ENCODE data around the gene ZFYVE26.

The ZFYVE26 gene

DNA sequence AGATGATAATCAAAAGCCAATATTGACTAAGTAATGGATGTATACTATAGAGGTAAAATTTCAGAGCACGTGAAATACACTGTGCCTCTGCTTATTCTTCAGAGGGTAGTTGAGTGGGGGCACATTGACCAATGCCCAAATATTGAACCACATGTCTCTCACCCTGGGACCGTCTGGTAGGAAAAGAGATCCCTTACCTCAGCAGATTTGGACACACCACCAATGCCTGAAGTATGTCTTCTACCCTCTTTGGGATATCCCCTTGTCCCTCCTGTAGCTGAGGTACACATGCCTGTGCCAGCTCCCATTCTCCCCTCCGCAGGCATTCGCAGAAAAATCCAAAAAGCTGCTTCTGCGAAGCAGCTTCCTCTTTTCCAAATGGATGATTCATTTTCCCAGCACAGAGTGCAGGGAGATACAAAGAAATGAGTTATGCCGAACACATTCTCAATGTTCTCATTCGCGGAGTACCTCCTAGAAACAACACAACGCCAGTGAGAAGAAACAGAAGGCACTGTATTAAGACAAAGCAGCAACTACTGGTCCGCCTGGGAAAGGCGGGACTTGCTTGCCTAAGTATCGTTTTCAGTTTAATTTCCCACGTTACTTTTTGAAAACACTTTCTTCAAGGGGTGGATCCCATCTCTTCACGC, 691 bp downstream of the ZFYVE26 start:
- ATAC-seq (no peak), DNase-seq (no peak)

- DNase-seq (no peak), ATAC-seq (no peak)
Observed at GRCh38 chr14:67814821-67815220, 1.6 kb downstream of the ZFYVE26 start.

- DNase-seq, result no peak
- no peak for ATAC-seq
Observed at GRCh38 chr14:67806246-67806645, 10.1 kb downstream of the ZFYVE26 start.

GRCh38 chr14:67800743-67801142, 15.6 kb downstream of the ZFYVE26 start:
- no peak for DNase-seq
- no peak for ATAC-seq

GRCh38 chr14:67798731-67799130, 17.7 kb downstream of the ZFYVE26 start:
- DNase-seq (no peak), ATAC-seq (no peak)

DNA sequence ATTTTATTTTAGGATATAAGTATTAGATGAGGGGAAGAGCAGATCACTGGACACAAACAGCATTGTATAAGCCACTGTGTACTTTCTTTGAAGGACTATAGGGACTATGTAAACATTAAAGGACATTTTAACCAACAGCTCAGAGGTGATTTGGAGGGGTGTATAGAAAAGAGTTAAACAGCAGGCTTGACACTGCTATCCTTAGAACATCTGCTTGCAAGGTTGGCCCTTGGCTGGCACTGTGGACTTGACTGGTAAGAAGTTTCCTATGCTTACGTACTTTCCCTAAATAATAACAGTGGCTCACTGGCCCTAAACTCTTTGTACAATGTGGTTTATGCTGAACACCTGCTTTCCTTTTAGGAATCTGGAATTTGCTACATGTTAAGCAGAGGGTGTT, 28.7 kb downstream of the ZFYVE26 start:
- ATAC-seq, result no peak

GRCh38 chr14:67785270-67786109, 30.9 kb downstream of the ZFYVE26 start:
- ATAC-seq (no peak), DNase-seq (no peak)

More for the DNA sequence above, 28.7 kb downstream of the ZFYVE26 start:
- no peak for DNase-seq

DNA sequence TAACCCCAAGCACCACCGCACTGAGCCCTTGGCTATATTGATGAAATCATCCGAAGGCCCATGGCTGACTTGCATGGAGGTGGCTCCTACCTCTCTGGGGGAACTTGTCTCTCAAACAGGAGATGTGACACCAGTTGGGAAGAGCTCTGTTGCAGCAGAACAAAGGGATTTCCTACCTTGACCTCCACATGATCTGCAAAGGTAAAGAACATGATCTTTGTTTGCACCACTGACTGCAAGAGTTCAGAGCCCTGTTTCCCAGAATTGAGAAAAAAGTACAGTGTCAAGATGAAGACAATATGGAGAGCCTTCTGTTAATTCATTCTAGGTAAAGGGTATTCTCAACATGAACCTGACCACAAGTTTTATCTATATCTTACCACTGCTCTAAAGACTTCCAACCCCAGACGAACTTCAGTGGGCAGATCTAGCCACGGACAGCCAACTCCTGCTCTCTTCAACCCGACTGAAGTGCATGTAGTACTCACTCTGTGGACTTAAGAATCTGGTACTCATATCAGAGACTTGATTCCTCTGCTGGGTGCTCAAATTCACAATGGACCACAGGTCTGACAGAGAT, 32.1 kb downstream of the ZFYVE26 start:
- ATAC-seq (no peak), DNase-seq (no peak)

- DNase-seq (no peak), ATAC-seq (no peak)
Observed at GRCh38 chr14:67782090-67782489, 34.3 kb downstream of the ZFYVE26 start.

DNA sequence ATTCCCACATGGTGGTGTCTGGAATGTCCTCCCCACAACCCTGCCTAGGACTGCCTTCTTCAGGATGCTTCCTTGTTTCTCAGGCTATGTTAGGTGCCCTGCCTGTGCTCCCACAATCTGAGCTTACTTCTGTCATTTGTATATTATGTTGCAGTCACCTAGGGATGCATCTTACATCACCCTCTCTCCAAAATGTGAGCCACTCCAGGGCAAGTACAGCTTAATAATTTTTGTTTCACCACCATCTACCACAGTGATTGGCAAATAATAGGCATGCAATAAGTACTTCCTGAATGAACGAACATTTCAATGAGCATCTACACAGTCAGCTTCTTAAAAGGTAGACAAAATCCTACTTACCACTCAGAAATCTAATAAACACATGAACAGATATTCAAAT, 37.6 kb downstream of the ZFYVE26 start:
- DNase-seq (no peak), ATAC-seq (no peak)

GRCh38 chr14:67776653-67777322, 39.6 kb downstream of the ZFYVE26 start:
- ATAC-seq (no peak), DNase-seq (no peak)

DNA sequence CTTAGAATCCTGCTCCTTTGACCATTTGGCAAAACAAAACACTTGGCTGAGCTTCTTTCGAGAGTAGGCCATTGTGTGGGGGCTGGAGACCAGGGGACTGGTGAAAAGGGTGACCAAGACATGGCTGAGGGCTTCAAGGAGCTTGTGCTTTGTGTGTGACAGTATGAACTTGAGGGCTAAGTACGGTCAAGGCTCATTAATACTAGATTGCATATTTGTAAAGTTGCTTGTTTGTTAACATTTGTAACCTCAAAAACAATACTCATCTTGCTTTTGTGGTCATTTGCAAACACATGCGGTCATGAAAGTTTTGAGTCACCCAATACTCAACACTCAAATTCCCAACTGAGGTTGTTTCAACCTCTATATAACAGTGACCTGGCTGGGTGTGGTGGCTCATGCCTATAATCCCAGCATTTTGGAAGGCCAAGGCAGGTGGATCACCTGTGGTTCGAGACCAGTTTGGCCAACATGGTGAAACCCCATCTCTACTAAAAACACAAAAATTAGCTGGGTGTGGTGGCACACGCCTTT, 42.5 kb downstream of the ZFYVE26 start:
- DNase-seq (no peak), ATAC-seq (no peak)

DNA sequence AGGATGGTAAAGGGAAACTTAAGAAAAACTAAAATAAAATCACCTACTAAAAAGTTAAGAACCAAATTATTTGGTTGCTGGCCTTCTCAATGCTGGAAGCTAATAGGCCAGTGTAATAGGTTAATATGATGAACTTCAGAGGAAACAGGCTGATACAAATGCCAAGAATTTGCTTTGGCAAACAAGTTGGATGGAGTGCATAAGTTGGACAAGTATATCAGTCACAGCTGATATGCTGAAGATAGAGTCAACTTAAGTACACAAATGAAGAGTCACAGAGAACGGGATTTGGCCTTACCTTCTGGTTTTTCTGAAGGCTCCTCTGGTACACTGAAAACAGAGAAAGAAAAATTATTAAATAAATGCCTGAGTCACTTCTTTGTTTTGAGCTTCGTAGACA, 48.2 kb downstream of the ZFYVE26 start:
- DNase-seq, result no peak
- no peak for ATAC-seq

DNA sequence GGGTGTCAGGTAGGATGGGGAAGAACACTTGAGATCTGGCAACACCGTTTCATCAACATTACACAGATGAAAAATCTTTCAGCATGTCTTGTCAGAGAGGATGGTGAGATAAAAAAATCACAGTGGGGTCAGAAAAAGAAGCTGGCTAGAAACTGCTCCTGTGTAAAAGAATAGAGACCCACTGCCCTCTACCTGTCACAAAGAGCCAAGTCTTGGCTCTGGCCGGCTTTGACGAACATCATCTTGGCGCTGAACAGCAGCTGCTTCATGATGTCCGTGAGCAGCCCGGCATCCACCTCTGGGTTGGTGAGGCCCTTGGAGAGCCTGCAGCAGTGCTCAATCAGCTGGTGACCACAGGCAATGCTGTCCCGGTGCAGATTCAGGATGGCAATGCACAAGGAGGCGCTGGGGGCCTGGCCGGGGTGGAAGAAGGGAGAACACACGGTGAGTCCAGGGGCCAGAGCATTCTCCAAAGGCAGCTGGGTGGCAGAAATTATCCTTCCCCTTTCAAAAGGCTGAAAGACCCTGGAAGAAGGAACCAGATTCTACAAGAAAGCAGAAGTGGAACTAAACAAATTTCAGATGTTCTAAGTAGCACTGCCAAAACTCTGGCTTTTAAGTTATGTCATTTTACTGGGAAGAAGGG, 50.2 kb downstream of the ZFYVE26 start:
- DNase-seq (no peak), ATAC-seq (no peak)

- DNase-seq, result no peak
- no peak for ATAC-seq
Observed at GRCh38 chr14:67765192-67765834, 51.1 kb downstream of the ZFYVE26 start.

DNA sequence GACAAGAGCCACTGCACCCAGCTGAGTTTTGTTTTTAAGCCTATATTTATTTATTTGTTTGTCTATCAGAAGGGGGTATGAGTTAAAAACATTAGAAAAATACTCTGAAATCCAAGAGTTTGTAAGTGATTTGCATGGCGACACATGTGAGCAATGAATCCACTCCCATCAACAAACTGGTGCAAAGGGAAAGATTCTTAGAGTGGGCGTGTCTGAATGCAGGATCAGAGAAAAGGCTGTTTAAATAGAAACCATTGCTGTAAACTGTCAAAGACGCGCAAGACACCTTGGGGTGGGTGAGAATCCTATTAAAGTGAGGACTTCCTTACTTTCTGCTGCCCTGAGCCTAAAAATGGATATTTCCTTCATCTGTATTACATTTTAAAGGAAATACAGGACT, 51.9 kb downstream of the ZFYVE26 start:
- no peak for ATAC-seq

GRCh38 chr14:67763158-67763822, 53.1 kb downstream of the ZFYVE26 start:
- DNase-seq (no peak), ATAC-seq (no peak)

More for the DNA sequence above, 51.9 kb downstream of the ZFYVE26 start:
- DNase-seq, result no peak

DNA sequence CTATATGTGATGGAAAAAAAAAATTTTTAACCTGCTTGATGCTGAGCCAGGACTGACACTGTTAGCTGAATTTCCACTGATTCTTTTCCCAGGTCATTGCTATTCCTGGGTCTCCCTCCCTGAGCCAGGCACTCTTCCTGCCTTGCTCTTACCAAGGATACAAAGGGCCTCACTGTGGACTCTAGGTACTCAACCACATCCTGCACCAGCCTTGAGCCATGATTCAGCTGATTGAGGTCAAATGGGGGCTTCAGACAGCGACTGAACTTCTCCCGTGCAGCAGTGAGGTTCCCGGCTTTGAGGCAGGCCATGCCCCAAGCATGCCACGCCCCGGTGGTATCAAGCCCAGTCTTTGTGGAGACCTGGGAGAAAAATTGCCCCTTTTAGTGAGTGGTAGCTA, 54.3 kb downstream of the ZFYVE26 start:
- no peak for ATAC-seq

GRCh38 chr14:67759916-67760315, 56.5 kb downstream of the ZFYVE26 start:
- ATAC-seq, result no peak

More for the DNA sequence above, 54.3 kb downstream of the ZFYVE26 start:
- no peak for DNase-seq

DNA sequence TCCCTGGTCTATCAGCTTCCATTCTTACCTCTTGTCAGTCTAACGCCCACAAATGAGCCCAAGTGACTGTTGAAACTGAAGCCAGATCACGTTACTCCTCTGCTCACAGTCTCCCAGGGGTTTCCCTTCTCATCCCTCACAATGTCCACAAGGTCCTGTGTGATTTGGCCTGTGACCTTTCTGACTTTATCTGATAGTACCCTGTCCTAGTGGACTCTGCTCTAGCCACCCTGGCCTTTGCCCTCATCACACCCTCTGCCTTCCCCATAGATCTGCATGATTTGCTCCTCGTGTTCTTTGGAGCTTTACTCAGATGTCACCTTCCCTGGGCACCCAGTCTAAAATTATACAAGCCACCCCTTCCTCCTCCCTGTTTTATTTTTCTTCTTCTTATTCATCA, 59.2 kb downstream of the ZFYVE26 start:
- ATAC-seq, result no peak
- DNase-seq, result no peak

More at GRCh38 chr14:67759916-67760315, 56.5 kb downstream of the ZFYVE26 start:
- DNase-seq, result no peak

GRCh38 chr14:67756496-67756895, 59.9 kb downstream of the ZFYVE26 start:
- ATAC-seq, result no peak
- no peak for DNase-seq

Data from stimulated activated naive CD8-positive, alpha-beta T cell treated with anti-CD3 and anti-CD28 coated beads, Interleukin-15, Interleukin-2, amounts not matched to agents 100 U/mL and 50 U/mL, for 24 hours (primary cell).